Trophoblast cell (in vitro differentiated cells and primary cell): ENCODE data around the gene UQCC3.
"Not testable (repeated sequence)": the region's sequence is repeated elsewhere in the genome, so short reads cannot be mapped to it uniquely, and the experiment has no call there.

Experiments
- DNase-seq, 2 donors: peaks; one replicate each; pipeline ENCODE4 v3.0.0-alpha.2; 2016
- H2AFZ ChIP-seq: 2 replicates; pipeline ENCODE4 v1.6.1; 2013; ENCODE audit warnings: low read length, moderate library complexity, mild to moderate bottlenecking; ENCODE audit not compliant: insufficient read depth, poor library complexity
- H2AK5ac ChIP-seq: 2 replicates; pipeline ENCODE4 v1.6.1; 2013; ENCODE audit warnings: mild to moderate bottlenecking, low read length
- H2BK120ac ChIP-seq: 2 replicates; pipeline ENCODE4 v1.6.1; 2013; ENCODE audit warnings: low read length, mild to moderate bottlenecking, moderate library complexity; ENCODE audit not compliant: insufficient read depth, poor library complexity
- H2BK12ac ChIP-seq: 2 replicates; pipeline ENCODE4 v1.6.1; 2013; ENCODE audit warnings: mild to moderate bottlenecking, low read length, moderate library complexity
- H2BK5ac ChIP-seq: 2 replicates; pipeline ENCODE4 v1.6.1; 2013; ENCODE audit warnings: low read length, low read depth, moderate library complexity, mild to moderate bottlenecking; ENCODE audit not compliant: poor library complexity
- H3K14ac ChIP-seq: 2 replicates; pipeline ENCODE4 v1.6.1; 2013; ENCODE audit warnings: mild to moderate bottlenecking, low read length
- H3K18ac ChIP-seq: 2 replicates; pipeline ENCODE4 v1.6.1; 2013; ENCODE audit warnings: mild to moderate bottlenecking, low read length
- H3K23ac ChIP-seq: 2 replicates; pipeline ENCODE4 v1.6.1; 2013; ENCODE audit warnings: low read length
- H3K27ac ChIP-seq: 2 replicates; pipeline ENCODE4 v1.5.1; 2013; ENCODE audit warnings: low read depth, mild to moderate bottlenecking, inconsistent platforms, low read length, moderate library complexity
- H3K27me3 ChIP-seq: 2 replicates; pipeline ENCODE4 v1.6.1; 2013; ENCODE audit warnings: inconsistent platforms, mild to moderate bottlenecking, low read length, moderate library complexity; ENCODE audit not compliant: insufficient read depth
- H3K36me3 ChIP-seq, 2 experiments: 1 replicate in 1 of 2; 2 replicates in 1 of 2; pipeline ENCODE4 v1.6.1; 2013; ENCODE audit warnings: low read length in 2 of 2, mild to moderate bottlenecking in 2 of 2, moderate library complexity in 1 of 2; ENCODE audit not compliant: insufficient read depth in 2 of 2, control insufficient read depth in 1 of 2
- H3K4ac ChIP-seq: 2 replicates; pipeline ENCODE4 v1.6.1; 2013; ENCODE audit warnings: low read depth, mild to moderate bottlenecking, low read length, moderate library complexity
- H3K4me1 ChIP-seq, 2 experiments: 1 replicate in 1 of 2; 2 replicates in 1 of 2; pipeline ENCODE4 v1.6.1; 2013; ENCODE audit warnings: low read length in 2 of 2, mild to moderate bottlenecking in 2 of 2, moderate library complexity in 1 of 2; ENCODE audit not compliant: insufficient read depth in 2 of 2, control insufficient read depth in 1 of 2
- H3K4me2 ChIP-seq: 2 replicates; pipeline ENCODE4 v1.6.1; 2013; ENCODE audit warnings: inconsistent platforms, mild to moderate bottlenecking, low read length, moderate library complexity
- H3K4me3 ChIP-seq: 2 replicates; pipeline ENCODE4 v1.5.1; 2013; ENCODE audit warnings: mild to moderate bottlenecking, low read depth, low read length, inconsistent platforms
- H3K79me1 ChIP-seq: one replicate; pipeline ENCODE4 v1.6.1; 2013; ENCODE audit warnings: low read length
- H3K79me2 ChIP-seq: 2 replicates; pipeline ENCODE4 v1.6.1; 2013; ENCODE audit warnings: low read length, mild to moderate bottlenecking; ENCODE audit not compliant: control insufficient read depth, insufficient read depth, poor library complexity
- H3K9ac ChIP-seq: 2 replicates; pipeline ENCODE4 v1.6.1; 2013; ENCODE audit warnings: mild to moderate bottlenecking, low read length
- H3K9me3 ChIP-seq: 2 replicates; pipeline ENCODE4 v1.6.1; 2013; ENCODE audit warnings: low read depth, mild to moderate bottlenecking, control low read depth, inconsistent platforms, low read length; ENCODE audit not compliant: insufficient read depth
- H4K12ac ChIP-seq: 2 replicates; pipeline ENCODE4 v1.6.1; 2013; ENCODE audit warnings: low read depth, mild to moderate bottlenecking, low read length, moderate library complexity
- H4K8ac ChIP-seq: 2 replicates; pipeline ENCODE4 v1.6.1; 2013; ENCODE audit warnings: low read depth, mild to moderate bottlenecking, low read length, moderate library complexity
- H4K91ac ChIP-seq: one replicate; pipeline ENCODE4 v1.6.1; 2013; ENCODE audit warnings: low read depth, mild to moderate bottlenecking, low read length, moderate library complexity
- WGBS: extraction: QIAGEN DNeasy Blood & Tissue Kit; methylation state at CpG from one replicate; pipeline ENCODE4 v1.1.7; 2013; ENCODE audit warnings: missing lambda C conversion rate; ENCODE audit not compliant: insufficient read length, insufficient coverage; ENCODE audit errors: extremely low coverage; 5-methylcytosine and 5-hydroxymethylcytosine counted together

The UQCC3 gene

DNA sequence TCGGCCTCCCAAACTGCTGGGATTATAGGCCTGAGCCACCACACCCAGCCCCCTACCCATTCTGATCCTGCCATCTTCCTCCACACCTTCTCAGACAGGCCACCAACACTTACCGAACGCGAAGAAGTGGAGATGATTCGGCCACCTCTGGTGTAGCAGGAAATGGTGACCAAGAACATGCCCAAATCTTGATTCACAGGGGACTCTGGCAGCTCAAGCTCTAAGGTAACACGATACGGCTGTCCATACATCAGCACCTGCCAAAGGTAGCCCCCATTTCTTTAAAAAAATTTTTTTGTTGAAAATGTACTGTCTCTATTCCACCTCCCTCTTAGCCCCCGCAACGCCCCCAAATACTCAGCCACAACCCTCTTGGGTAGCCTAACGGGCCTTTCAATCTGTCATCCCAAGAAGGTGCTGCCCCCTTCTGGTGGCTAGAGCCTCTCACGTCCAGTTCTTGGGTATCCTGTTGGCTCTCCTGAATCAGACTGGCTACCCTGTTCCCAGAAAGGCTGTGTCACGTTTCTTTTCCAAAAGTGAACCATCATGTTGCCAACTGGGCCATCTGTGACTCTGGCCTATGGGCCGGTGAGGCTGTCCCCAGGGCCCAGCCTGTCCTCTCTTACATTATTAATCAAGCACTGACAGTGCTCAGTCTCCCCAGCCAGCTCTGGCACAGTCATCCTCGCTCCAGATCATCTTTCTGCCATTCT is 23.1 kb downstream of the UQCC3 start:
- Histone ChIP-seq H3K79me1 (no peaks in the 10 kb centered on the region), H2AK5ac (no peak overlapping the region), H3K4me2 (no peak overlapping the region), H3K23ac (no peak overlapping the region), H4K12ac (no peak overlapping the region), H3K18ac (no peak overlapping the region), H3K14ac (no peak overlapping the region), H3K79me2 (no peaks in the 10 kb centered on the region), H4K8ac (no peak overlapping the region), H4K91ac (no peak overlapping the region), H2AFZ (no peak overlapping the region), H2BK120ac (no peak overlapping the region), H3K27ac (no peak overlapping the region), H3K36me3 (peaks cover 41 to 44% of the 10 kb centered on the region in 2 experiments), H3K9me3 (no peaks in the 10 kb centered on the region), H3K4me3 (no peak overlapping the region), H3K4ac (no peak overlapping the region), H3K27me3 (no peaks in the 10 kb centered on the region), H3K9ac (no peak overlapping the region), H2BK12ac (no peak overlapping the region), H2BK5ac (no peak overlapping the region), H3K4me1 (no peaks in the 10 kb centered on the region)
- peak; percentile 71 to 83 for DNase-seq
- WGBS, result no CpG with 5 or more reads among the region's 14 CpGs

DNA sequence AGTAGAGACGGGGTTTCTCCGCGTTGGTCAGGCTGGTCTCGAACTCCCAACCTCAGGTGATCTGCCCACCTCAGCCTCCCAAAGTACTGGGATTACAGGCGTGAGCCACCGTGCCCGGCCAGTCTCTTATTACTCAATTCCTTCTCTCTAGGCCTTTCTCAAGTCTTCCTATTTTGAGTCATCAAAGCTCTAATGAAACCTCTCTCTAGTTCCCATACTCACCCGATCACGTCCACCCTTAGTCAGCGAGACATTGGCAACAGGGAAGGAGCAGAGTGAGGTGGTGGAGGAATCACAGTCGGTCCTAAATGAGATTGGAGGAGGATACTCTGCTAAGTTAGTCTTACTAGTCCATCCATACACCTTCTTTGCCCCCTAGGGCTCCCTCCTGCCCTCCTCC is 30.8 kb downstream of the UQCC3 start:
- no peak overlapping the region for H3K14ac ChIP-seq
- no peak overlapping the region for H3K4ac ChIP-seq
- no peaks in the 10 kb centered on the region for H3K27me3 ChIP-seq
- H3K4me3 ChIP-seq, result no peak overlapping the region
- peaks cover 9 to 14% of the 10 kb centered on the region in 2 experiments for H3K36me3 ChIP-seq
- H3K18ac ChIP-seq, result no peak overlapping the region
- H3K79me2 ChIP-seq, result peaks cover 2% of the 10 kb centered on the region
- peaks cover 7% of the 10 kb centered on the region for H3K79me1 ChIP-seq
- H2BK5ac ChIP-seq, result no peak overlapping the region
- no peak overlapping the region for H3K4me2 ChIP-seq
- no peak overlapping the region for H4K12ac ChIP-seq
- no peak overlapping the region for H4K8ac ChIP-seq
- WGBS, result no CpG with 5 or more reads among the region's 11 CpGs
- no peak overlapping the region for H2BK120ac ChIP-seq
- H3K27ac ChIP-seq, result no peak overlapping the region
- peaks cover 12% of the 10 kb centered on the region in 2 experiments for H3K4me1 ChIP-seq
- no peaks in the 10 kb centered on the region for H3K9me3 ChIP-seq
- H2AFZ ChIP-seq, result no peak overlapping the region
- H2AK5ac ChIP-seq, result no peak overlapping the region
- H2BK12ac ChIP-seq, result no peak overlapping the region
- no peak overlapping the region for H3K23ac ChIP-seq
- H4K91ac ChIP-seq, result no peak overlapping the region
- DNase-seq, result peak; percentile 79 to 88
- no peak overlapping the region for H3K9ac ChIP-seq

DNA sequence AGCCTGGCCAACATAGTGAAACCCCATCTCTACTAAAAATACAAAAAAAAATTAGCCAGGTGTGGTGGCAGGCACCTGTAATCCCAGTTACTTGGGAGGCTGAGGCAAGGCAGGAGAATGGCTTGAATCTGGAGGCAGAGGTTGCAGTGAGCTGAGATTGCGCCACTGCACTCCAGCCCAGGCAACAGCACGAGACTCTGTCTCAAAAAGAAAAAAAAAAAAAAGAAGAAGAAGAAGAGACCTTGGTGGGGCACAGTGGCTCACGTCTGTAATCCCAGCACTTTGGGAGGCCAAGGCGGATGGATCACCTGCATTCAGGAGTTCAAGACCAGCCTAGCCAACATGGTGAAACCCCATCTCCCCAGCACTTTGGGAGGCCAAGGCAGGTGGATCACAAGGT is 32.4 kb downstream of the UQCC3 start:
- not testable (repeated sequence) for H3K79me2 ChIP-seq, H3K4me2 ChIP-seq, H3K9me3 ChIP-seq, H4K8ac ChIP-seq, H2BK5ac ChIP-seq, H2BK12ac ChIP-seq, H3K4me3 ChIP-seq, H3K23ac ChIP-seq, H3K14ac ChIP-seq, H4K91ac ChIP-seq, H3K9ac ChIP-seq, H3K27ac ChIP-seq, H2BK120ac ChIP-seq, H3K27me3 ChIP-seq, H2AK5ac ChIP-seq, H3K18ac ChIP-seq, H3K4ac ChIP-seq, H4K12ac ChIP-seq, DNase-seq, H2AFZ ChIP-seq
- Histone ChIP-seq H3K79me1 (peaks cover 13% of the 10 kb centered on the region), H3K36me3 (peaks cover 9 to 14% of the 10 kb centered on the region in 2 experiments), H3K4me1 (peaks cover 23 to 25% of the 10 kb centered on the region in 2 experiments)
- no CpG with 5 or more reads among the region's 4 CpGs for WGBS

DNA sequence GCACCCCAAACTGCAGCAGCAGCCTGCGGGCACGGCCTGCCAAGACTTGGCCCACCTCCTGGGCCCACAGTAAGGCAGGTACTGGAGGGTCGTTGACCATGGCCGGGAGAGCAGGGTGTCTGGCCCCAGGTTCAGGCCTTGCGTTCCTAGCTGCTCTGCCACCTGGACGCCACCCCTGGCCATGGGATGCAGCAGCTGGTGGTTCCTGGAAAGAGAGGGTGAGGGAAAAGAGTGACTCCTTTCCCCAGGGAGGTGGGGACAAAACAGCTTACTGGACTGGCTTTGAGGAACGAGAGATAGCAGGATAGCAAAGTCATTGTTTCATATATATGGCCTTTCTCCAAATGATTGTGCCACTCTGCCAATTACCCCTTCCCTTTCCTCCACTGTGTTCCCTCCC is 33.9 kb downstream of the UQCC3 start:
- Histone ChIP-seq H2AK5ac (peak overlapping the region; percentile 55), H2BK120ac (no peak overlapping the region), H3K4ac (peak overlapping the region; percentile 18), H3K23ac (no peak overlapping the region), H2BK12ac (no peak overlapping the region), H3K9me3 (no peaks in the 10 kb centered on the region), H4K8ac (peak overlapping the region; percentile 38), H3K18ac (peak overlapping the region; percentile 58), H3K36me3 (peaks cover 7 to 15% of the 10 kb centered on the region in 2 experiments), H3K79me2 (peaks cover 10% of the 10 kb centered on the region), H2AFZ (peak overlapping the region; percentile 7), H2BK5ac (no peak overlapping the region), H3K14ac (peak overlapping the region; percentile 46), H3K9ac (peak overlapping the region; percentile 35), H3K4me3 (peak overlapping the region; percentile 85), H4K91ac (peak overlapping the region; percentile 1), H3K4me2 (peak overlapping the region; percentile 63), H3K27ac (peak overlapping the region; percentile 58), H3K79me1 (peaks cover 22% of the 10 kb centered on the region), H3K4me1 (peaks cover 25 to 30% of the 10 kb centered on the region in 2 experiments), H4K12ac (no peak overlapping the region), H3K27me3 (no peaks in the 10 kb centered on the region)
- no CpG with 5 or more reads among the region's 7 CpGs for WGBS
- DNase-seq, result no peak
